CD14-positive monocyte (primary cell): ENCODE data around the gene CAD. TPM values are rescaled to one million over a fixed set of nuclear protein-coding genes. Genes with fewer than 3 reads are reported as not detected.

Source experiments
- DNase-seq, 3 donors: peaks; one replicate each; pipeline ENCODE4 v3.0.0-alpha.2; 2011 to 2022
- H2AFZ ChIP-seq: 2 replicates; pipeline ENCODE4 v1.6.0; 2012; ENCODE audit warnings: mild to moderate bottlenecking, low read depth, low read length, inconsistent platforms; ENCODE audit not compliant: insufficient read depth, poor library complexity, severe bottlenecking
- H3K27ac ChIP-seq, 2 donors: 1 replicate in 1 of 2; 2 replicates in 1 of 2; pipeline ENCODE4 v1.5.1; 2012 to 2013; ENCODE audit warnings: low read length in 2 of 2, control low read depth in 1 of 2, inconsistent platforms in 1 of 2, low read depth in 1 of 2, mild to moderate bottlenecking in 1 of 2
- H3K27me3 ChIP-seq, 2 donors: one replicate each; pipeline versions ENCODE4 v1.6.0 to v1.6.1; 2011 to 2013; ENCODE audit warnings: low read length in 2 of 2; ENCODE audit not compliant: control insufficient read depth in 2 of 2, insufficient read depth in 2 of 2
- H3K36me3 ChIP-seq, 2 donors: replicated peaks in 1 of 2; 1 replicate in 1 of 2; 2 replicates in 1 of 2; pipeline versions ENCODE4 v1.5.1 to v1.6.1; 2012 to 2013; ENCODE audit warnings: low read length in 2 of 2, control low read depth in 1 of 2, inconsistent platforms in 1 of 2, mild to moderate bottlenecking in 1 of 2; ENCODE audit not compliant: insufficient read depth in 2 of 2, control insufficient read depth in 1 of 2
- H3K4me1 ChIP-seq, 2 donors: 1 replicate in 1 of 2; 2 replicates in 1 of 2; pipeline versions ENCODE4 v1.5.1 to v1.6.1; 2012 to 2013; ENCODE audit warnings: low read length in 2 of 2, control low read depth in 1 of 2, inconsistent platforms in 1 of 2, mild to moderate bottlenecking in 1 of 2, moderate library complexity in 1 of 2; ENCODE audit not compliant: insufficient read depth in 2 of 2, control insufficient read depth in 1 of 2
- H3K4me2 ChIP-seq: replicated peaks from 2 replicates; pipeline ENCODE3; 2012; ENCODE audit warnings: low read length, moderate library complexity, mild to moderate bottlenecking; ENCODE audit not compliant: poor library complexity, severe bottlenecking; ENCODE audit errors: extremely low read depth
- H3K4me3 ChIP-seq, 3 experiments: fragments of 200-600 bp in 1 of 3; sonication (generic) in 1 of 3; replicated peaks in 1 of 3; 1 replicate in 2 of 3; 2 replicates in 1 of 3; pipeline ENCODE4 v1.5.1; 2011 to 2013; ENCODE audit warnings: low read length in 3 of 3, mild to moderate bottlenecking in 3 of 3, control low read depth in 2 of 3, low read depth in 2 of 3, inconsistent platforms in 1 of 3, moderate library complexity in 1 of 3
- H3K79me2 ChIP-seq: 2 replicates; pipeline ENCODE4 v1.6.0; 2012; ENCODE audit warnings: mild to moderate bottlenecking, control low read depth, inconsistent platforms, low read length, moderate library complexity; ENCODE audit not compliant: insufficient read depth
- H3K9ac ChIP-seq: 2 replicates; pipeline ENCODE4 v1.6.0; 2017; ENCODE audit warnings: low read length, mild to moderate bottlenecking; ENCODE audit not compliant: insufficient read depth, poor library complexity, severe bottlenecking
- H3K9me3 ChIP-seq, 2 donors: replicated peaks in 1 of 2; 1 replicate in 1 of 2; 2 replicates in 1 of 2; pipeline versions ENCODE4 v1.5.1 to v1.6.1; 2012 to 2013; ENCODE audit warnings: low read length in 2 of 2, control low read depth in 1 of 2; ENCODE audit not compliant: control insufficient read depth in 1 of 2, insufficient read depth in 1 of 2
- H4K20me1 ChIP-seq: 2 replicates; pipeline ENCODE4 v1.6.0; 2012; ENCODE audit warnings: mild to moderate bottlenecking, low read length, control low read depth, moderate library complexity; ENCODE audit not compliant: insufficient read depth
- H3K27ac Mint-ChIP-seq, 7 donors: one replicate each; pipeline ENCODE4 v1.8.0; 2020; ENCODE audit warnings: mild to moderate bottlenecking in 7 of 7, mixed read lengths in 7 of 7, moderate library complexity in 6 of 7, inconsistent platforms in 2 of 7
- H3K27me3 Mint-ChIP-seq, 3 donors: one replicate each; pipeline ENCODE4 v1.8.0; 2021 to 2022; ENCODE audit warnings: low read depth in 3 of 3, mild to moderate bottlenecking in 3 of 3, mixed read lengths in 3 of 3, moderate library complexity in 3 of 3, inconsistent platforms in 1 of 3
- H3K36me3 Mint-ChIP-seq, 2 donors: one replicate each; pipeline ENCODE4 v1.8.0; 2020; ENCODE audit warnings: mixed read lengths in 2 of 2, inconsistent platforms in 1 of 2, mild to moderate bottlenecking in 1 of 2
- H3K4me1 Mint-ChIP-seq: one replicate; pipeline ENCODE4 v1.8.0; 2020; ENCODE audit warnings: mild to moderate bottlenecking, mixed read lengths
- H3K4me3 Mint-ChIP-seq, 2 donors: one replicate each; pipeline ENCODE4 v1.8.0; 2020; ENCODE audit warnings: mild to moderate bottlenecking in 2 of 2, mixed read lengths in 2 of 2, moderate library complexity in 1 of 2
- H3K9me3 Mint-ChIP-seq, 7 donors: one replicate each; pipeline ENCODE4 v1.8.0; 2020 to 2022; ENCODE audit warnings: mixed read lengths in 7 of 7, mild to moderate bottlenecking in 6 of 7, moderate library complexity in 6 of 7, inconsistent platforms in 2 of 7
- CTCF ChIP-seq: fragments of 200-600 bp; IDR thresholded peaks from one replicate; pipeline ENCODE4 v1.8.0; 2022; ENCODE audit warnings: antibody characterized with exemption, mild to moderate bottlenecking
- WGBS: methylation state at CpG from one replicate; pipeline ENCODE4 v1.1.5; 2013; ENCODE audit warnings: missing lambda C conversion rate; ENCODE audit not compliant: insufficient coverage; 5-methylcytosine and 5-hydroxymethylcytosine counted together
- intact Hi-C, 2 donors: fragments of 100-400 bp; cut with micrococcal nuclease; formaldehyde crosslinking; loops; one replicate each; pipeline versions ENCODE4 v1.15.0 to v1.15.1; 2023
- polyA plus RNA-seq, 3 donors: library from polyadenylated mRNA; depleted of rRNA in 1 of 3; unstranded in 2 of 3; stranded (reverse) in 1 of 3; fragments of 300-500 nt in 2 of 3; fragments of >200 nt in 1 of 3; fragmentation: Illumina TruSeq in 2 of 3; gene quantifications; 1 replicate in 2 of 3; 2 replicates in 1 of 3; pipeline ENCODE4 v1.2.3, GENCODE V29; 2012 to 2021

CAD gene
- polyA plus RNA-seq, 3 donors: 0.71 to 17.3 (median 1.7) TPM

GRCh38 chr2:27222407-27222806 lies 5.2 kb downstream of the CAD start:
- WGBS: 100% methylated on average over 5 of the region's 5 CpGs
- peaks cover 70 to 80% of the 10 kb centered on the region in 2 donors for H3K36me3 Mint-ChIP-seq
- H3K79me2 ChIP-seq: peaks cover 3% of the 10 kb centered on the region

GRCh38 chr2:27223416-27223815 lies 6.2 kb downstream of the CAD start:
- DNase-seq: no peak
- peaks cover 0 to 5% (median 0%) of the 10 kb centered on the region in 3 donors for H3K27me3 Mint-ChIP-seq
- TF ChIP-seq CTCF: no peak
- Histone ChIP-seq H3K4me2 (no peak overlapping the region), H4K20me1 (no peaks in the 10 kb centered on the region), H3K36me3 (peaks cover 57 to 88% of the 10 kb centered on the region in 2 donors), H3K9me3 (no peaks in the 10 kb centered on the region), H3K9ac (no peak overlapping the region), H3K27me3 (no peaks in the 10 kb centered on the region), H3K4me1 (no peaks in the 10 kb centered on the region), H2AFZ (no peak overlapping the region), H3K4me3 (no peak overlapping the region), H3K27ac (no peak overlapping the region), H3K79me2 (peaks cover 3% of the 10 kb centered on the region)
- H3K4me3 Mint-ChIP-seq: no peak overlapping the region
- 100% methylated on average over 3 of the region's 6 CpGs for WGBS
- H3K27ac Mint-ChIP-seq: no peak overlapping the region
- peaks cover 80 to 85% of the 10 kb centered on the region in 2 donors for H3K36me3 Mint-ChIP-seq
- H3K9me3 Mint-ChIP-seq: no peaks in the 10 kb centered on the region
- intact Hi-C loops: no loop called here
- no peaks in the 10 kb centered on the region for H3K4me1 Mint-ChIP-seq

More at GRCh38 chr2:27222407-27222806, 5.2 kb downstream of the CAD start:
- Histone ChIP-seq H3K4me3 (no peak overlapping the region), H3K9me3 (no peaks in the 10 kb centered on the region), H3K36me3 (peaks cover 52 to 78% of the 10 kb centered on the region in 2 donors), H3K4me2 (no peak overlapping the region), H3K9ac (no peak overlapping the region), H4K20me1 (no peaks in the 10 kb centered on the region), H3K27me3 (no peaks in the 10 kb centered on the region), H3K27ac (no peak overlapping the region), H3K4me1 (peaks cover 9 to 10% of the 10 kb centered on the region in 2 donors), H2AFZ (no peak overlapping the region)
- Mint-ChIP-seq H3K27ac (peak overlapping the region in 1 of 7 donors; percentile 27), H3K9me3 (no peaks in the 10 kb centered on the region), H3K4me1 (peaks cover 10% of the 10 kb centered on the region), H3K4me3 (no peak overlapping the region), H3K27me3 (peaks cover 0 to 5% (median 0%) of the 10 kb centered on the region in 3 donors)
- TF ChIP-seq CTCF: no peak
- intact Hi-C loops: no loop called here
- no peak for DNase-seq
